ENCODE results near the gene RPS6KL1.

Gene RPS6KL1

GRCh38 chr14:74911704-74912103 is 11.4 kb downstream of the RPS6KL1 start:
- FAIRE-seq = no peak

GRCh38 chr14:74911221-74911620 is 11.8 kb downstream of the RPS6KL1 start:
- no peak for FAIRE-seq

- FAIRE-seq = no peak
Observed at GRCh38 chr14:74910556-74910955, 12.5 kb downstream of the RPS6KL1 start.

GRCh38 chr14:74909911-74910310 is 13.1 kb downstream of the RPS6KL1 start:
- FAIRE-seq = no peak

- FAIRE-seq = no peak
Observed at GRCh38 chr14:74909501-74909900, 13.6 kb downstream of the RPS6KL1 start.

GRCh38 chr14:74908861-74909341 is 14.2 kb downstream of the RPS6KL1 start:
- FAIRE-seq = no peak

GRCh38 chr14:74907744-74908143 is 15.3 kb downstream of the RPS6KL1 start:
- no peak for FAIRE-seq

GRCh38 chr14:74906925-74907521 is 16.0 kb downstream of the RPS6KL1 start:
- FAIRE-seq = no peak

- FAIRE-seq = no peak
Observed at GRCh38 chr14:74905595-74906142, 17.4 kb downstream of the RPS6KL1 start.

GRCh38 chr14:74904635-74905503 is 18.2 kb downstream of the RPS6KL1 start:
- FAIRE-seq = no peak

- FAIRE-seq = no peak
Observed at GRCh38 chr14:74902941-74903705, 19.9 kb downstream of the RPS6KL1 start.

- FAIRE-seq = no peak
Observed at GRCh38 chr14:74898694-74899093, 24.4 kb downstream of the RPS6KL1 start.

- FAIRE-seq = no peak
Observed at GRCh38 chr14:74898083-74898482, 25.0 kb downstream of the RPS6KL1 start.

GRCh38 chr14:74897642-74898041 is 25.4 kb downstream of the RPS6KL1 start:
- no peak for FAIRE-seq

- no peak for FAIRE-seq
Observed at GRCh38 chr14:74896400-74896799, 26.7 kb downstream of the RPS6KL1 start.

GRCh38 chr14:74893614-74894091 is 29.4 kb downstream of the RPS6KL1 start:
- no peak for FAIRE-seq

GRCh38 chr14:74892745-74893144 is 30.3 kb downstream of the RPS6KL1 start:
- FAIRE-seq = no peak

GRCh38 chr14:74891870-74892269 is 31.2 kb downstream of the RPS6KL1 start:
- FAIRE-seq = no peak

- no peak for FAIRE-seq
Observed at GRCh38 chr14:74890262-74890661, 32.8 kb downstream of the RPS6KL1 start.

GRCh38 chr14:74888164-74889158 is 34.6 kb downstream of the RPS6KL1 start:
- no peak for FAIRE-seq

GRCh38 chr14:74886001-74886400 is 37.1 kb downstream of the RPS6KL1 start:
- no peak for FAIRE-seq
